IPS-NIHi7 (cell line): Measurements from ENCODE around the gene INTS6.

Source experiments
- DNase-seq: peaks from one replicate; pipeline ENCODE4 v3.0.0; 2012; ENCODE audit warnings: mixed read lengths; ENCODE audit errors: extremely low spot score

Gene INTS6, protein sequence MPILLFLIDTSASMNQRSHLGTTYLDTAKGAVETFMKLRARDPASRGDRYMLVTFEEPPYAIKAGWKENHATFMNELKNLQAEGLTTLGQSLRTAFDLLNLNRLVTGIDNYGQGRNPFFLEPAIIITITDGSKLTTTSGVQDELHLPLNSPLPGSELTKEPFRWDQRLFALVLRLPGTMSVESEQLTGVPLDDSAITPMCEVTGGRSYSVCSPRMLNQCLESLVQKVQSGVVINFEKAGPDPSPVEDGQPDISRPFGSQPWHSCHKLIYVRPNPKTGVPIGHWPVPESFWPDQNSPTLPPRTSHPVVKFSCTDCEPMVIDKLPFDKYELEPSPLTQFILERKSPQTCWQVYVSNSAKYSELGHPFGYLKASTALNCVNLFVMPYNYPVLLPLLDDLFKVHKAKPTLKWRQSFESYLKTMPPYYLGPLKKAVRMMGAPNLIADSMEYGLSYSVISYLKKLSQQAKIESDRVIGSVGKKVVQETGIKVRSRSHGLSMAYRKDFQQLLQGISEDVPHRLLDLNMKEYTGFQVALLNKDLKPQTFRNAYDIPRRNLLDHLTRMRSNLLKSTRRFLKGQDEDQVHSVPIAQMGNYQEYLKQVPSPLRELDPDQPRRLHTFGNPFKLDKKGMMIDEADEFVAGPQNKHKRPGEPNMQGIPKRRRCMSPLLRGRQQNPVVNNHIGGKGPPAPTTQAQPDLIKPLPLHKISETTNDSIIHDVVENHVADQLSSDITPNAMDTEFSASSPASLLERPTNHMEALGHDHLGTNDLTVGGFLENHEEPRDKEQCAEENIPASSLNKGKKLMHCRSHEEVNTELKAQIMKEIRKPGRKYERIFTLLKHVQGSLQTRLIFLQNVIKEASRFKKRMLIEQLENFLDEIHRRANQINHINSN

DNA sequence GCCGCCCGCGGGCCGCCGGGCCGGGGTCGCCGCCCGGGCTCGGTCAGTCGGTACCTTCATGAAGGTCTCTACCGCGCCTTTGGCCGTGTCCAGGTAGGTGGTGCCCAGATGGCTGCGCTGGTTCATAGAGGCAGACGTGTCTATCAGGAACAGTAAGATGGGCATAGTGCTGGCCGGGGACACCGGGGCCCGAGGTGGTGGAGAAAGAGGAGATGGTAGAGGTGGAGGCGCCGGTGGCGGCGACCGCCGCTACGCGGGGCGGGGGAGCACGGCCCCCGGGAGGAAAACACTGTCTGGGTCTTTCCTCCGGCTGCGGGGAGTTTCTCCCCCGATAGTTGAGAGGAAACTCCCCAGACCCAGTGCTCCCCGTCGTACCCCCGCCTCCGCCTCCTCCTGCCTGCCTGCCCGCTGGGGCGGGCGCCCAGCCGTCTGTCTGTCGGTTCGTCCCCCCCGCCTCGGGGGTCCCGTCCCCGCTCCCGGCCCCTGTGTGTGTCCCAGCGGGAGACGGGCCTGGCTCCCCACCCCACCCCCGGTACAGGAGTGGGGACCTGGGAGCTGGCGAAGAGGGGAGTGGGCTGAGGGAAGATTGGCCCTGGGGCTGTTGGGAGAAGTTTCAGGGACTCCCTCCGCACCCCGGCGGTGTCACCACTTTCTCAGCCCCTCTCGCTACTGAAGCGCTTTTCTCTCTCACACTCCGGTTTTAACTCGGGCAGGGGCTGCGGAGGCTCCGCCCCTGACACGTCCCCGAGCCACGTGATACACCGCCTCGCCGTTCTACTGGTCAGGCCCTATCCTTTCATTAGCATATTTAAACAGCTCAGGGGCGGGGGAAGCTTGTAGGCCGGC is at the start of gene INTS6:
Gene INTS6 (minus strand): TSS at position 676 of the 846 bp plus-strand sequence. CDS start 511 bp downstream, at position 165.
- peak; percentile 95 for DNase-seq

DNA sequence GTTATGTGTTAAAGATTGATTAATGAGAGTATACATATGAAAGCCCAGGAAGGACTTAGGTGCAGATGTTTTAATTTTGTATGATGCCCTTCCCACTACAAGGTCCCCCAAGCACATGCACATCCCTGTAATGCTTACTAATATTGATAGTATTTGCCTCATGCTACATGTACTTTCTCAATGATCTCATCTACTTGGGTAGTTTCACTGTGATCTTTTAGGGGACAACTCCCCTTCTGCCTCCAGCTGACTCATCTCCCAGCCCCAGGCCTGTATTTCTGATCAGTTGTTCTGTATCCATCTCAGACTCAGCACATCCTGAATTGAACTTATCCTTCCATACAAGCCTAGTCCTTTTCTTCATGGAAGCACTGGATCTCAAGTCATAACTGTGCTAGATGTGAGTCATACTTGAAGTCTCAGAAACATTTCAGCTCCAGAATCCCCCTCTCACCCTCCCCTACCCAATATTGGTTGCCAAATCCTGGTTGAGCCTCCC is 49.4 kb upstream of the INTS6 start:
- no peak for DNase-seq

DNA sequence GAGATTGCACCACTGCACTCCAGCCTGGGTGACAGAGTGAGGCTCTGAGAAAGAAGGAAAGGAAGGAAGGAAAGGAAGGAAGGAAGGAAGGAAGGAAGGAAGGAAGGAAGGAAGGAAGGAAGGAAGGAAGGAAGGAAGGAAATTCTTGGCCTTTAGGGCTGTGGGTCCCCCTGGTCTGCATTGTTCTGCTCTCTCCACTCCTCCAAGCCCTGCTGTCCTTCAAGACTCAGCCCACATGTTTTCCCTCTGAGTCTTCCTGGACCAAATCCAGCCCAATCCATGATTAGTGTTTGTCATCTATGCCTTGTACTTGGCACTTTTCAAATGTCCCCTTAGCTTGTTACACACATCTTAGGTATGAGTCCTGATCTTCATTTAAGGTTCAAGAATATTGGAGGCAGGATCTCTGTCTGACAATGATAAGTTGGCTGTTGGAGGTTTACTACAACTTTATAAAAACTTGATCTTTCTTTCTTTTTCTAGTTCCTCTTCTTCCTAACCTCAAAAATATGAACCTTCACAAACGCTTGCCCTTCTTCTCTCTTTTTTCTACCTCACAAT is 48.8 kb upstream of the INTS6 start:
- no peak for DNase-seq

DNA sequence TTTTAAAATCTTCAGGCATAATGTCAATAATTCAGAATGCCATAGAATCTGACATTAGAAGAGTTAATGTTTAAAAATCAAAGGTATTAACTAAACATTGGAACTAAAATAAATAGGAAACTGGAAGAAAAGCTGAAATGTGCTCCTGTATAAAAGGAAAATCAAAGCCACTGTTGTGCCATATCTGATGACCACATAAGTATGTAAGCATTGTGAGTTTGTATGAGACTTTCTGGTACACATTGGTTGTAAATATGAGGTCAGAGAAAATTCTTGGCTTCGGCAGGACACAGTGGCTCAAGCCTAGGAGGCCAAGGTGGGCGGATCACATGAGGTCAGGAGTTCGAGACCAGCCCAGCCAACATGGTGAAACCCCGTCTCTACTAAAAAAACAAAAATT is 48.3 kb upstream of the INTS6 start:
- no peak for DNase-seq

DNA sequence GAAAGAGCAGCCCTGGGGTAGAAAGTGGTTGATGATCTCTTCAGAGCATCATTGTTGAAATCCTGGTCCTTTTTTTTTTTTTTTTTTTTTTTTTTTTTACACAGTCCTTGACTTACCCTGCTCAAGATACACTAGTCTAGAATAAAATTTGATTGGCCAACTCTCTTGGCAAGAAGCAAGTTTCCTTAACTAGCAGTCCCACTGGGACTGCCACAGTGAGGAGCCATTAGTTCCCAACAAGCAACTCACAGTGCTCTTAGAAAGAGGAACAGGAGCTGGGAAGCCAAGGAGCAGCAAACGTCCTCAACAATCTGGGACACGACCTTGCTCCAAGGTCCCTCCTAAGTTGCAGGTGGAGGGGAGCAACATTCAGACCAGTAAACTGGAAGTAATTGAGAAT is 47.9 kb upstream of the INTS6 start:
- no peak for DNase-seq

DNA sequence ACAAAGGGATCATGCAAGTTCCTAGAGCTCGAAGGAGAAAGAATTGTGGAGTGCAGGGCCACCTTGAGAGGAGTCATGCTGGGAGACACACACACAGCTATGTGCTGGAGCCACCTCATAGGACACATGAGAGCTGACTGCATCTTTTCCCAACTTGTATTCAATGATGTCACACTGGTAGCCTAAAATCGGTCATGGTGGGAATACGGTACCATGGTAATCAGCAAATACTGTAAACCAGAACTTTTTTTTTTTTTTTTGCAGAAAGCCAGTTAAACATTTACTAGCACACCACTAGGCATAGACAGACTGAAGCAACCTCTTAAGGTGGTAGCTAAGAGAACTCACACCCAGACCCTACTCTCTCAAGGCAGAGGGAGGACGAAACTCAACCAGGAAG is 47.0 kb upstream of the INTS6 start:
- DNase-seq: no peak

DNA sequence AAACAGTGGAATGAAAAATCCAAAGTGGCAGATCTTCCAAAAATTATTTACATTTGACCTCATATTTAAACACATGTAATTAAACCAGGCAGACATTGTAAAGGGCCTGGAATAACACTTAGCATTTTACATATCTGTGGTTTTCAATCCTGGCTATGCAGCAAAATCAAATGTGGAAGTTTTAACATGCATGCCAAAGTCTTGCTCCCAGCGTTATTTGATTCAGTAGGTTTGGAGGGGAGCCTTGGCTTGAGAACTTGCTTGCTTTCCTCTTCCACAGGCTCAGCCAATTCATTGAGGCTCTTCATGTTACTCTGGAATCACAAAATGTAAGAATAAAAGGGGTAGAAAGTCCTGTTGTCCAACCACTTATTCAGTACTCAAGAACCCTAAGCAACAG is 42.5 kb upstream of the INTS6 start:
- DNase-seq: no peak

DNA sequence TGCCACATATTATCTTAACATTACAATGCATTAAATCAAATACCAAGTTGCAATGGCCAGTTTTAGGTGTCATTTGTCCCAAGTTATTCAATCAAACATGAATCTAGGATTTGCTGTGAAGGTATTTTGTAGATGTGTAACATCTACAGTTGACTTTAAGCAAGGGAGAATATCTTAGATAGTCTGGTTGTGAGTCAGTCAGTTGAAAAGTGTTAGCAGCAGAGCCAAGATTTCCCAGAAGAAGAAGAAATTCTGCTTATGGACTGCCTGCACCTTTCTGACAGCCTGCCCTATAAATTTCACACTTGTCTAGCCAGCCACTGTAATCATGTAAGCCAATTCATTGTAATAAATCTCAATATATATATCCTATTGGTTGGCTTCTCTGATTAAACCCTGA is 41.3 kb upstream of the INTS6 start:
- no peak for DNase-seq

DNA sequence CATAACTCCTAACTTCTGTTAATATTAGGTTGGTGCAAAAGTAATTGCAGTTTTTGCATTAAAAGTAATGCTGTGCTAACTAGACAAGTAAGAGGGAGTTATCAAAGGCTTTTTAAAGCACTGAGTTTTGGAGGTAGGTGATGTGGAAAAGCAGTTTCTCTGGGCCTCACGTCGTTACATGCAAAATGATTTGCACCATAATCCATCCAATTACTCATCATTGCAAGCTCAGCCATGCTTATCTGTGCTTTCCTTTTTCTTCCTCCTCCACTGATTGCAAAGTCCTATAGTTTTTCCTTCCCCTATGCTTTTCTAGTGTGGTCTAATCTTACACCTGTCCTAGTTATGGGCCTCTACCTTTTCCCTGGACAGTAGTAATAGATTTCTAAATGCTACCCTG is 35.4 kb upstream of the INTS6 start:
- DNase-seq: no peak

DNA sequence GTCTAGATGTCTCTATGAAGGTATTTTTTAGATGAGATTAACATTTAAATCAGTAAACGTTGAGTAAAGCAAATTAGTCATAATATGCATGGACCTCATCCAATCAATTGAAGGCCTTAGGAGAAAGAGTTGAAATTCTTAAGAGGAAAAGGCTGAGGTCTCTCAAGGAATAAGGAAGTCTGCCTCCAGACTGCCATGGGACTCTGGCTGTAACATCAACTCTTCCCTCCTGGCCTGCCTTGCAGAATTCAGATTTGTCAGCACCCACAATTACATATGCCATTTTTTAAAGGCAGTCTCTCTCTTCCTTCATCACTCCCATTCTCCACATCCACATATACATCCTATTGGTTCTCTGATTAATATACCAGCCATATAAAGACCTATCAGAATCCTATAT is 28.8 kb upstream of the INTS6 start:
- no peak for DNase-seq

DNA sequence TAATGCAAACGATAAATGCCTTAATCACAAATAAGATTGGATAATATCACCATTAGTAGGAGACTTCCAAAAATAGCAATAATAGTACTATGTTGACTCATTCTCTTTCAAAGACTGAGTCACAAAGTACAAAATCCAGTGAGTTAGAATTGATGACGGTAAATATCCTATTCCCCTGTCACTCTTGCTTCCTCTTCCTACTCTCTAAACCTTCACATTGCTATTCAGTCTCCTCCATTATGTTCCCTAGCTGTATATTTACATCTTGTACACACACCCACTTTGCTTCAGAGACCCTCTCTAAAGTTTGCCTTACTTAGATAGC is 26.3 kb upstream of the INTS6 start:
- DNase-seq: no peak

DNA sequence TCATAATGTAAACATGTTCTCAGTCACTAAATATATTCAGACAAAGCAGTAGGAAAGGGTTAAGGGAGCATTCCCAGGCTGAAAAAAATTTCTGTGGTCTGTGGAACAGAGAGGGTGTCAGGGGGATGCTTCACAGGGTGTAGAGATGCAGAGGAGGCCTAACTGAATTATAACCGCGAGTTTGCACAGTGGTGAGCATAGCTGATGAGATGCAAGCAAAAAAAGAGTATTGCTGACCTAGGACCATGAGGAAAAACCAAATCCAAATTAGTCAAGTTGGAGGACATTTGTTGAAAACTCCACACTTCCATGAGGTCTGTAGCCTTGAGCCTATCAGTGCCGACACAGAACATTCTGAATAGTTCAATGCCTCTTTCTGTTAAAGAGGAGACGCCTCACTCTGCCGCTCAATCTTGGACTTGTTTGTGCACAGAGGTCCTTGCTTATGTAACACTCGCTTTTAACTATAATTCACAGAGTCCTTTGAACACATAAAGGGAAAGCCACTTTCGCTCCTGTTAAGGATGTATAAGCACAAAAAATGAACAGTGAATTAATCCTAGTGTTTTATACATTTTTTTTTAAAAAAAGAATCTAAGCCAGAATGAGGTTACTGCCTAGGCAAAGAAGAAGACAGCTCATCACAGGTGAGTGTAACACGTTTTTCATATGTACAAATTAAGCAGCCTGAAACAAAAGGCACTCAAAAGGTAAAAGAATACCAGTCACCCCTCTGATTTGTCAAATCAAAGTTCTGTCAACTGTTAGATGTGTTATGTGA is 25.8 kb upstream of the INTS6 start:
- DNase-seq: no peak

DNA sequence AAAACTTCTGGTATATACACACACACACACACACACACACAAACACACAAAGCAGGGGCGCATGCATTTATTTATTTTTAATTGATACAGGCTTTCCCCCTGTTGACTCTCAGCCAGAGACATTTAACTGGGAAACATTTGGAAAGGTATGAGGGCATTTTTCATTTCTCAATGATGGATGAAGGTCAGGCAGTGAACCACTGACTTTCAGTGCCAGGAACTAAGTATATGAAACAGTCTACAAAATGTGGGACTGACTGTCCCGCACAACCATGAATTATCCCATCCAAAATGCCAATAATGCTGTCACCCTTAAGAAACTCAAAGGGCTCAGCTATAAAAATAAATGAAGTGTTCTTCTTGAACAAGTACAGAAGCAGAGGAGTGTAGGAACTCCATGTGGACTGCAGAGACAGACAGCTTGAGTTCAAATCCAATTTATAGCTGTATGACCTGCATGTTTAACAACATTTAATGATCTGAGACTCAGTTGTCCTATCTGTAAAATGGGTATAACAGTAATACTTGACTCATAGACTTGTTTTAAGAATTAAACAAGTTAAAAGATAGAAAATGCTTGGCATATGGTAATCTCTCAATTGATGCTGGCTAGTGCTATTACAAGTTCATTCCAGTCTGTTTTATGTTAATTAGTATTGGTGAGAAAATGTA is 25.0 kb upstream of the INTS6 start:
- DNase-seq: no peak

DNA sequence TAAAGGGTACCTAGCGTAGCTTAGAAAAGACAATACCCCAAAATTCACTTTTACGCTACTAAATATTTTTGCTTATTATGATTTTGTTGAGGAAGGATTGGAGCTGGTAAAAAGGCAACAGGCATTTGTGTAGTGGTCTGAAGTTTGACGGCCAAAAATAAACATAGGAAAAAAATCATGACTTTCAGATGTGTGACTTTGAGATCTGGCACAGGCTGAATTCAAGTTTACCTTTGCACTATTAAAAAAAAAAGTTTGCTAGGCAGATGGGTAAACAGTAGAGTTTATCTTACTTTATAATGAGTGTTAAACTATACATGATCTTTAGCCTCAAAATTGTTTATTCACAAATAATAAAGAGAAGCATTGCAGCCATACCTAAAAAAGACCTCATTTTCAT is 24.3 kb upstream of the INTS6 start:
- no peak for DNase-seq

DNA sequence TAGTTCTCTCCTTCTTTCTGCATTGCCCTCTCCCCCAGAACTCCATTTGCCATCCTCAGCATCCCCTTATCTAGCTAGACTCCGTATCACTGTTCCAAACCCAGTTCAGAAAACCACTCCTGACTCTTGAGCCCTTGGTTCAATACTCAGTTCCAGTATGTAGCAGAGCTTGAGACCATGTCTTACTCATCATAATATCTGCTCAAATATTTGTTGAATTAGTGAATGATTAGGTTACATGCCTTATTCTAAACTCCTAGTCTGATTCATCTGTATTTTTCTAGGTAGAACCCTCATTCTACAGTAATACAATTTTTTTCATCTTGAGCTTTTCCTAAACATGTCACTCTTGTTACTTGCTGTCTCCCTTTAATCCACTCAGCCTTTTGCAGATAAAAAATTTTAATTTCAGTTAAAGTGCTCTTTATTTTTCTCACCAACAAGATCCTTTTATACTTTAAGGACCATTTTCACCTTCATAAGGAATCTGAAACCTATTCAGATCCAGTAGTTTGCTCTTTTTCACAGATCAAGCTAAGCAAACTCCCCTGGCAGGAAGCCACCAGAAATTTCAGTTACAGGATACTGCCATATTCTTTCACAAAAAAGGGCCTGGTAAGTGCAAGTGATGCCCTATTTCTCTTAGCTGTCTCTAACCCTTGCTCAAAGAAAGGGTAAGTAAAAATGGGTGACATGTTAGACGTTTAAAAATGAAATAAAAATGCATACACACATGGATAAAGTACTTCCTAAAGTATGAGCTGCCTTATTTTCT is 23.1 kb upstream of the INTS6 start:
- DNase-seq: no peak

DNA sequence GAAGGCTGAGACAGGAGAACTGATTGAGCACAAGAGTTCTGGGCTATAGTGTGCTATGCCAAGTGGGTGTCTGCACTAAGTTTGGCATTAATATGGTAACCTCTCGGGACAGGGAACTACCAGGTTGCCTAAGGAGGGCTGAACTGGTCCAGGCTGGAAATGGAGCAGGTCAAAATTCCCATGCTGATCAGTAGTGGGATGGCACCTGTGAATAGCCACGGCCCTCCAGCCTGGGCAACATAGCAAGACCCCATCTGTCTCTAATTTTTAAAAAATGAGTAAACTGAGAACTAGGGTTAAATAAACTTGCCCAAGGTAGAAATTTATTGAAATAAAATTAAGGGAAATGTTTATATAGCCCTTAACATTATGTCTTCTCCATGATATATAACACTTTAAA is 17.0 kb upstream of the INTS6 start:
- DNase-seq: no peak

DNA sequence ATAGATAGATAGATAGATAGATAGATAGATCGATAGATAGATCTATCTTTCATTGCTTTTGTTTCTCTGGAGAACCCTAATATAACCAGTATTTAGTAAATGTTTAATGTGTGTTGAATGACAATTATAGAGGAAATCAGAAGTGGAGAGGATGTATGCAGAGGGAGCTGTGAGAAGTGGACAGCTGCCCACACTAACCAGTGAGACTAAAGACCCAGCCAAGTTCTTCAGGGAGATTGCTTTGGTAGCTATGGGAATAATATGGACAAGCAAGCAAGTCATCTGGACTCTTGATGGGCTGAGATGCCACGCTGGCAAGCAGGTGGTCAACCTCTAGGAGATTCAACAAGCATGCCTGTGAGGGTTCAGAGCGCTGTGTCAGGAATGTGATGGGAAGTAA is 14.9 kb upstream of the INTS6 start:
- DNase-seq: no peak

DNA sequence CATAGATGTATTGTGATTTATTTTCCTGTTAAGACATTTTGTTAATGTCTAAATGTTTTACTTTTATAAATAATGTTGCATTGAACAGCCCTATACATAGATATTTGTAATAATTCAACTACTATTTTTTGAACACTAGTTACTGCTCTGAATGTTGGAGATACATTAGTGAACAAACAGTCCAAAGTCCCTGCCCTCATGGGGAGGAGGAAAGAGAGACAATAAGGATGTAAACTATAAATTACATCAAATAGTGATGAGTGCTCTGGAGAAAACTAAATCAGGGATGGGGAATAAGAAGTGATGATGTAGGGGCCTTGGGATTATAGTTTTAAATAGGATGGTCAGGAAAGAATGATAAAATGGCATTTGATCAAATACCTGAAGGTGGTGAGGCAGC is 12.3 kb upstream of the INTS6 start:
- no peak for DNase-seq

DNA sequence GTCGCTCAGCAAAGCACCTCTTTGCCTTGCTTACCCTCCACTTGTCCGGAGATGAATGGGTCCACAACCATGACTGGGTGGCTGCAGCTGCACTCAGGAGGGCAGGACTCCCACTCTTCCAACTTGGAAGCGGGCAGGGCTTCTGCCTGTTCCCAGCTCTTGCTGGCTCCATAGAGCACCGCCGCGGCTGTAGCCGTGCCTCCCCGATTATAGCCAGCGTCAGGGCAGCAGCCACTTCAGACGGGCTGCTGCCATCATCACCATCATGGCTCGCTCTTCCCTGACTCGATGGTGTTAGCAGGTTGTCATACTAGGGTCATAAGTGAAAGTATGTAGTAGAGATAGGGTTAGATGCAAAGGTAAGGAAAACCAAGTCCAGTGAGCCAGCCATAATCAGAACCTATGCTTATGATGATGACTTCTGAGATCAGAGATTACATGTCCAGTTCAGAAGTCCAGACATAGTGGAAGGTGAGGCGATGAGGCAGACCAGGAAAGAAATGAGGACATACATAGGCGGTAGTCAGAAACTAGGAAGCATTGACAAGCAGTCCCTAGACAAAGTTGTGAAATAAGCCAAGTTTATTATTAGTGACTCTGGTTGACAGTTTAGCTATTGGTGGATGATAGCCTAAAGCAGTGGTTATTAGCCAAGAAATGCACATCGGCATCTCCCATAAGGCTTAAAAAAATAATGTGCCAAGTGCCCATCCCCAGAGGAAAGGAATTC is 4.4 kb upstream of the INTS6 start:
- DNase-seq: no peak
